CD14-positive monocyte (primary cell): ENCODE results near the gene CUEDC2. TPM values are rescaled to one million over a fixed set of nuclear protein-coding genes. Genes with fewer than 3 reads are reported as not detected.

Source experiments
- DNase-seq, 3 donors: peaks; one replicate each; pipeline ENCODE4 v3.0.0-alpha.2; 2011 to 2022
- H2AFZ ChIP-seq: 2 replicates; pipeline ENCODE4 v1.6.0; 2012; ENCODE audit warnings: mild to moderate bottlenecking, low read depth, low read length, inconsistent platforms; ENCODE audit not compliant: insufficient read depth, poor library complexity, severe bottlenecking
- H3K27ac ChIP-seq, 2 donors: 1 replicate in 1 of 2; 2 replicates in 1 of 2; pipeline ENCODE4 v1.5.1; 2012 to 2013; ENCODE audit warnings: low read length in 2 of 2, control low read depth in 1 of 2, inconsistent platforms in 1 of 2, low read depth in 1 of 2, mild to moderate bottlenecking in 1 of 2
- H3K27me3 ChIP-seq, 2 donors: one replicate each; pipeline versions ENCODE4 v1.6.0 to v1.6.1; 2011 to 2013; ENCODE audit warnings: low read length in 2 of 2; ENCODE audit not compliant: control insufficient read depth in 2 of 2, insufficient read depth in 2 of 2
- H3K36me3 ChIP-seq, 2 donors: replicated peaks in 1 of 2; 1 replicate in 1 of 2; 2 replicates in 1 of 2; pipeline versions ENCODE4 v1.5.1 to v1.6.1; 2012 to 2013; ENCODE audit warnings: low read length in 2 of 2, control low read depth in 1 of 2, inconsistent platforms in 1 of 2, mild to moderate bottlenecking in 1 of 2; ENCODE audit not compliant: insufficient read depth in 2 of 2, control insufficient read depth in 1 of 2
- H3K4me1 ChIP-seq, 2 donors: 1 replicate in 1 of 2; 2 replicates in 1 of 2; pipeline versions ENCODE4 v1.5.1 to v1.6.1; 2012 to 2013; ENCODE audit warnings: low read length in 2 of 2, control low read depth in 1 of 2, inconsistent platforms in 1 of 2, mild to moderate bottlenecking in 1 of 2, moderate library complexity in 1 of 2; ENCODE audit not compliant: insufficient read depth in 2 of 2, control insufficient read depth in 1 of 2
- H3K4me2 ChIP-seq: replicated peaks from 2 replicates; pipeline ENCODE3; 2012; ENCODE audit warnings: low read length, moderate library complexity, mild to moderate bottlenecking; ENCODE audit not compliant: poor library complexity, severe bottlenecking; ENCODE audit errors: extremely low read depth
- H3K4me3 ChIP-seq, 3 experiments: fragments of 200-600 bp in 1 of 3; sonication (generic) in 1 of 3; replicated peaks in 1 of 3; 1 replicate in 2 of 3; 2 replicates in 1 of 3; pipeline ENCODE4 v1.5.1; 2011 to 2013; ENCODE audit warnings: low read length in 3 of 3, mild to moderate bottlenecking in 3 of 3, control low read depth in 2 of 3, low read depth in 2 of 3, inconsistent platforms in 1 of 3, moderate library complexity in 1 of 3
- H3K79me2 ChIP-seq: 2 replicates; pipeline ENCODE4 v1.6.0; 2012; ENCODE audit warnings: mild to moderate bottlenecking, control low read depth, inconsistent platforms, low read length, moderate library complexity; ENCODE audit not compliant: insufficient read depth
- H3K9ac ChIP-seq: 2 replicates; pipeline ENCODE4 v1.6.0; 2017; ENCODE audit warnings: low read length, mild to moderate bottlenecking; ENCODE audit not compliant: insufficient read depth, poor library complexity, severe bottlenecking
- H3K9me3 ChIP-seq, 2 donors: replicated peaks in 1 of 2; 1 replicate in 1 of 2; 2 replicates in 1 of 2; pipeline versions ENCODE4 v1.5.1 to v1.6.1; 2012 to 2013; ENCODE audit warnings: low read length in 2 of 2, control low read depth in 1 of 2; ENCODE audit not compliant: control insufficient read depth in 1 of 2, insufficient read depth in 1 of 2
- H4K20me1 ChIP-seq: 2 replicates; pipeline ENCODE4 v1.6.0; 2012; ENCODE audit warnings: mild to moderate bottlenecking, low read length, control low read depth, moderate library complexity; ENCODE audit not compliant: insufficient read depth
- H3K27ac Mint-ChIP-seq, 7 donors: one replicate each; pipeline ENCODE4 v1.8.0; 2020; ENCODE audit warnings: mild to moderate bottlenecking in 7 of 7, mixed read lengths in 7 of 7, moderate library complexity in 6 of 7, inconsistent platforms in 2 of 7
- H3K27me3 Mint-ChIP-seq, 3 donors: one replicate each; pipeline ENCODE4 v1.8.0; 2021 to 2022; ENCODE audit warnings: low read depth in 3 of 3, mild to moderate bottlenecking in 3 of 3, mixed read lengths in 3 of 3, moderate library complexity in 3 of 3, inconsistent platforms in 1 of 3
- H3K36me3 Mint-ChIP-seq, 2 donors: one replicate each; pipeline ENCODE4 v1.8.0; 2020; ENCODE audit warnings: mixed read lengths in 2 of 2, inconsistent platforms in 1 of 2, mild to moderate bottlenecking in 1 of 2
- H3K4me1 Mint-ChIP-seq: one replicate; pipeline ENCODE4 v1.8.0; 2020; ENCODE audit warnings: mild to moderate bottlenecking, mixed read lengths
- H3K4me3 Mint-ChIP-seq, 2 donors: one replicate each; pipeline ENCODE4 v1.8.0; 2020; ENCODE audit warnings: mild to moderate bottlenecking in 2 of 2, mixed read lengths in 2 of 2, moderate library complexity in 1 of 2
- H3K9me3 Mint-ChIP-seq, 7 donors: one replicate each; pipeline ENCODE4 v1.8.0; 2020 to 2022; ENCODE audit warnings: mixed read lengths in 7 of 7, mild to moderate bottlenecking in 6 of 7, moderate library complexity in 6 of 7, inconsistent platforms in 2 of 7
- CTCF ChIP-seq: fragments of 200-600 bp; IDR thresholded peaks from one replicate; pipeline ENCODE4 v1.8.0; 2022; ENCODE audit warnings: antibody characterized with exemption, mild to moderate bottlenecking
- whole genome bisulfite sequencing: methylation state at CpG from one replicate; pipeline ENCODE4 v1.1.5; 2013; ENCODE audit warnings: missing lambda C conversion rate; ENCODE audit not compliant: insufficient coverage; 5-methylcytosine and 5-hydroxymethylcytosine counted together
- intact Hi-C, 2 donors: fragments of 100-400 bp; cut with micrococcal nuclease; formaldehyde crosslinking; loops; one replicate each; pipeline versions ENCODE4 v1.15.0 to v1.15.1; 2023
- polyA plus RNA-seq, 3 donors: library from polyadenylated mRNA; depleted of rRNA in 1 of 3; unstranded in 2 of 3; stranded (reverse) in 1 of 3; fragments of 300-500 nt in 2 of 3; fragments of >200 nt in 1 of 3; fragmentation: Illumina TruSeq in 2 of 3; gene quantifications; 1 replicate in 2 of 3; 2 replicates in 1 of 3; pipeline ENCODE4 v1.2.3, GENCODE V29; 2012 to 2021

The CUEDC2 gene
- polyA plus RNA-seq, 3 donors: 58.5 to 70.2 (median 66.7) TPM

DNA sequence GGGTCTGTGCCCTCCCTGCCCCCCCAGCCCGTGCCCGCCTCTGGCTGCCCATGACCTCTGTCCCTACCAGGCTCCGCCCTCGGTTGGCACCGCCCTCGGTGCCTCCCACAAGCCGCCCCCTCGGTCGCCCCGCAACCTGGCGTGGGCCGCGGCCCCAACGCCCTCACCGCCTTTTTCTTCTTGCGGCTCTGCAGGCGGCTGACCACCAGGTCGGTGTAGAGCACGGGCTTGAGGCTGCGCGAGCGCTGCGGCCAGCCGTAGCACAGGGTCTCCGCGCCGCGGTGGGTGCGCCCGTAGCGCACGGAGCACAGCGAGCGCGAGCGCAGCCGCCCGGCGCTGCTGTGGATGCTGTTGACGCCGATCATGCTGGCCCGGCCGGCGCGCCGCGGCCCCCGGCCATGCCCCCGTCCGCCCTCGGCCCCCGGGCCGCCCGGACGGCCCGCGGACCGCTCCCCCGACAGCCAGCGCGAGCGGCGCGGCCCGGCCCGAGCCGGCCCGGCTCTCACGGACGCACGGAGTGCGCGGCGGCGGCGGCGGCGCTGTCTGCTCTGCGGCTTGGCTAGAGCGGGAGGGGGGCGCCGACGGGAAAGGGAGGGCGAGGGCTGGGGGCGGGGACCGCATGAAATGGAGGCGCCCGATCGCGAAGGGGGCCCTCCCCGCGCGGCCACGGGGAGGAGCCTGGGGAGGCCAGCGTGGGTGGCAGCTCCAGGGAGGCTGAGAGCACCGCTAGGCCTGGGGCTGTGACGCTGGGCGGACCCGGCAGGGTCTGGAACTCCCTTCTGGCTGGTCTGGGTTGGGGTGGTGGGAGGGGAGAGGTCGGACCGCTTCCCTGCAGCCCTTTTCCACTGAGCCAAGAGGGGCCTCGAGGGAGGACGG lies 23.4 kb downstream of the CUEDC2 start:
- H3K9ac ChIP-seq: no peak overlapping the region
- under 1% methylated on average over 99 of the region's 103 CpGs for WGBS
- peak overlapping the region; percentile 68 for H3K4me2 ChIP-seq
- Mint-ChIP-seq H3K27me3 (peaks cover 59 to 77% (median 72%) of the 10 kb centered on the region in 3 donors), H3K4me3 (peak overlapping the region; percentile 16 to 82), H3K4me1 (peaks cover 20% of the 10 kb centered on the region), H3K36me3 (peaks cover 4 to 15% of the 10 kb centered on the region in 2 donors), H3K27ac (no peak overlapping the region), H3K9me3 (peaks cover 0 to 17% (median 11%) of the 10 kb centered on the region in 7 donors)
- H3K9me3 ChIP-seq: peaks cover 0 to 35% of the 10 kb centered on the region in 2 donors
- peaks cover 50 to 64% of the 10 kb centered on the region in 2 donors for H3K27me3 ChIP-seq
- no peak overlapping the region for H3K27ac ChIP-seq
- no peak for TF ChIP-seq CTCF
- H4K20me1 ChIP-seq: peaks cover 9% of the 10 kb centered on the region
- peak overlapping the region in 1 of 3 experiments; percentile 57 for H3K4me3 ChIP-seq
- H2AFZ ChIP-seq: no peak overlapping the region
- peaks cover 6 to 22% of the 10 kb centered on the region in 2 donors for H3K4me1 ChIP-seq
- no peaks in the 10 kb centered on the region for H3K79me2 ChIP-seq
- DNase-seq: no peak
- H3K36me3 ChIP-seq: no peaks in the 10 kb centered on the region
- intact Hi-C loops: no loop called here

DNA sequence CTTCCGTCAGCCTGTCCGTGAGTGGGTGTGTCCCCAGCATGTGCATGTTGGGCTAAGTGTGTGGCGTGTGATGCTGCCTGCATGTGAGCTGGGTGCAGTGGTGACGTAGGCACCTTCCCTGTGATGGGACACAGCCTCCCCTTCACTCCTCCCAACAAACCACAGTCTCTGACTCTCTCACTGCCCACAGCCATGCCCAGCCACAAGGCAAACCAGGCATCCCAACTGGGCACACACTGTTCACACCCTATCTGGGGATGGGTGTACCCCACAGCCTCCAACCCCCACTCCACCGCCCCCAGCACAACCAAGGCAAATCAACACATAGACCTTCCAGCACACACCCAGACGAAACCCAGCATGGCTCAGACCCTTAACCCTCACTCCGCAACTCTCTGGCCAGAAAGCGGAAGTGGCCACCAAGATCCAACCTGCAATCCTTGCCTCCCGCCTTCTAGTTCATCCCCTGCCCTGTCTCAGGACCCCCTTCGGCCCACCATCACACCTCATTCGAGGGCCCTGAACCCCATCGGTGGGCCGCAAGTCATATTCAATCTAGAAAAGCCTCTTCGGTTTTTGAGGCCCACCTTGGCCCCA lies 24.1 kb downstream of the CUEDC2 start:
- H3K9me3 Mint-ChIP-seq: peaks cover 0 to 17% (median 11%) of the 10 kb centered on the region in 7 donors
- peaks cover 0 to 35% of the 10 kb centered on the region in 2 donors for H3K9me3 ChIP-seq
- H3K9ac ChIP-seq: no peak overlapping the region
- intact Hi-C loops: no loop called here
- H3K27me3 ChIP-seq: peaks cover 50 to 57% of the 10 kb centered on the region in 2 donors
- H4K20me1 ChIP-seq: peaks cover 17% of the 10 kb centered on the region
- H3K79me2 ChIP-seq: no peaks in the 10 kb centered on the region
- H3K4me1 ChIP-seq: peaks cover 6 to 22% of the 10 kb centered on the region in 2 donors
- H3K36me3 ChIP-seq: no peaks in the 10 kb centered on the region
- TF ChIP-seq CTCF: no peak
- H3K4me1 Mint-ChIP-seq: peaks cover 20% of the 10 kb centered on the region
- peak overlapping the region; percentile 6 to 82 for H3K4me3 Mint-ChIP-seq
- peak overlapping the region; percentile 68 for H3K4me2 ChIP-seq
- H2AFZ ChIP-seq: no peak overlapping the region
- DNase-seq: peak in 1 of 3 donors; percentile 53
- no peak overlapping the region for H3K27ac ChIP-seq
- H3K27me3 Mint-ChIP-seq: peaks cover 57 to 71% (median 71%) of the 10 kb centered on the region in 3 donors
- WGBS: 78% methylated on average over 11 of the region's 14 CpGs
- peak overlapping the region in 1 of 3 experiments; percentile 57 for H3K4me3 ChIP-seq
- peaks cover 4 to 15% of the 10 kb centered on the region in 2 donors for H3K36me3 Mint-ChIP-seq
- H3K27ac Mint-ChIP-seq: no peak overlapping the region
